A549 (cell line): ENCODE measurements around the gene POP4. TPM values are rescaled to one million over a fixed set of nuclear protein-coding genes. Genes with fewer than 3 reads are reported as not detected.

Experiments
- ATAC-seq, 2 experiments: fragments of 200-7000 bp in 1 of 2; fragments of >200 bp in 1 of 2; cut with Nextera tagmentation in 1 of 2; cut with Tn5 transposase in 1 of 2; 3 replicates each; pipeline versions ENCODE4 v1.8.0 to v1.9.1; 2018 to 2020; ENCODE audit warnings: mild to moderate bottlenecking in 1 of 2, moderate library complexity in 1 of 2
- CTCF ChIA-PET: fragments of 300-600 bp; sonication (Branson Sonifier 250); formaldehyde crosslinking; extraction: SDS; loops from one replicate; lab custom pipeline; 2021; ENCODE audit warnings: antibody characterized with exemption, inconsistent platforms; lab: Yijun Ruan, JAX
- POLR2A ChIA-PET: fragments of 350-600 bp; formaldehyde crosslinking; extraction: SDS; loops from one replicate; lab custom pipeline; 2021; ENCODE audit warnings: antibody characterized with exemption, inconsistent platforms; lab: Yijun Ruan, JAX
- DNase-seq, 2 experiments: peaks; one replicate each; pipeline versions ENCODE4 v3.0.0 to v3.0.0-alpha.2; 2011 to 2016; ENCODE audit warnings: low read depth in 1 of 2, low spot score in 1 of 2
- FAIRE-seq: peaks from 2 replicates; lab custom pipeline; 2011; peaks lifted over from hg19 to GRCh38; lab: Jason Lieb, UNC
- H3K27ac ChIP-seq, 2 experiments: fragments of >200 bp; sonication (Bioruptor Twin); formaldehyde crosslinking; 3 replicates each; pipeline ENCODE4 v1.5.1; 2016 to 2017
- H3K4me1 ChIP-seq: fragments of >200 bp; sonication (Bioruptor Twin); formaldehyde crosslinking; 3 replicates; pipeline ENCODE4 v1.6.1; 2016
- H3K4me2 ChIP-seq: fragments of >200 bp; sonication (Bioruptor Twin); formaldehyde crosslinking; 3 replicates; pipeline ENCODE4 v1.6.1; 2016
- H3K4me3 ChIP-seq: fragments of >200 bp; sonication (Bioruptor Twin); formaldehyde crosslinking; 3 replicates; pipeline ENCODE4 v1.5.1; 2016
- H3K9me3 ChIP-seq: fragments of >200 bp; sonication (Bioruptor Twin); formaldehyde crosslinking; 3 replicates; pipeline ENCODE4 v1.6.1; 2016
- ATOH8 ChIP-seq: fragments of 250-450 bp; sonication (Bioruptor Pico); IDR thresholded peaks from 2 replicates; pipeline ENCODE4 v1.5.0; 2020; ENCODE audit warnings: low read depth, mild to moderate bottlenecking, moderate library complexity
- CBX8 ChIP-seq: fragments of 200-600 bp; sonication (generic); IDR thresholded peaks from 2 replicates; pipeline ENCODE4 v1.6.1; 2016
- CEBPB ChIP-seq, 2 experiments: fragments of >200 bp in 1 of 2; sonication (Bioruptor Twin) in 1 of 2; formaldehyde crosslinking in 1 of 2; IDR thresholded peaks; 2 replicates each; pipeline ENCODE4 v1.6.1; 2012 to 2016
- CHD2 ChIP-seq: fragments of 150-350 bp; IDR thresholded peaks from 2 replicates; pipeline ENCODE4 v1.6.1; 2014; ENCODE audit warnings: low read length; ENCODE audit not compliant: partially characterized antibody
- CHD4 ChIP-seq: fragments of 200-600 bp; sonication (generic); IDR thresholded peaks from 2 replicates; pipeline ENCODE4 v1.6.1; 2016; ENCODE audit warnings: antibody characterized with exemption, mild to moderate bottlenecking, borderline replicate concordance
- CTCF ChIP-seq: fragments of >200 bp; sonication (Bioruptor Twin); formaldehyde crosslinking; IDR thresholded peaks from 3 replicates; pipeline ENCODE4 v1.5.1; 2016
- EP300 ChIP-seq, 2 experiments: fragments of >200 bp; sonication (Bioruptor Twin); formaldehyde crosslinking; IDR thresholded peaks; 2 replicates in 1 of 2; 3 replicates in 1 of 2; pipeline ENCODE4 v1.6.1; 2016 to 2017
- FOSB ChIP-seq: fragments of 250-450 bp; sonication (Bioruptor Pico); IDR thresholded peaks from 2 replicates; pipeline ENCODE4 v1.5.0; 2020; ENCODE audit warnings: mild to moderate bottlenecking, moderate library complexity
- HEYL ChIP-seq: fragments of 250-450 bp; sonication (Bioruptor Pico); IDR thresholded peaks from 2 replicates; pipeline ENCODE4 v1.8.0; 2021; ENCODE audit warnings: mild to moderate bottlenecking, moderate library complexity
- HOXA7 ChIP-seq: fragments of 250-450 bp; sonication (Bioruptor Pico); IDR thresholded peaks from 2 replicates; pipeline ENCODE4 v1.5.0; 2020; ENCODE audit warnings: mild to moderate bottlenecking, moderate library complexity
- JUN ChIP-seq, 2 experiments: fragments of >200 bp; sonication (Bioruptor Twin); formaldehyde crosslinking; IDR thresholded peaks; 2 replicates in 1 of 2; 3 replicates in 1 of 2; pipeline ENCODE4 v1.6.1; 2016 to 2017
- JUNB ChIP-seq: fragments of >200 bp; sonication (Bioruptor Twin); formaldehyde crosslinking; IDR thresholded peaks from 2 replicates; pipeline ENCODE4 v1.6.1; 2016
- KDM5A ChIP-seq: fragments of 200-600 bp; sonication (generic); IDR thresholded peaks from 2 replicates; pipeline ENCODE4 v1.6.1; 2016; ENCODE audit warnings: antibody characterized with exemption, mild to moderate bottlenecking
- MAZ ChIP-seq: fragments of 150-350 bp; IDR thresholded peaks from 2 replicates; pipeline ENCODE4 v1.6.1; 2014; ENCODE audit warnings: antibody characterized with exemption, low read depth, low read length, borderline replicate concordance
- NR3C1 ChIP-seq: fragments of >200 bp; sonication (Bioruptor Twin); formaldehyde crosslinking; IDR thresholded peaks from 3 replicates; pipeline ENCODE4 v1.6.1; 2017
- PHF8 ChIP-seq: fragments of 200-600 bp; sonication (generic); IDR thresholded peaks from 2 replicates; pipeline ENCODE4 v1.6.1; 2016; ENCODE audit warnings: low read depth, mild to moderate bottlenecking, antibody characterized with exemption, moderate library complexity, borderline replicate concordance
- POLR2A ChIP-seq: IDR thresholded peaks from 2 replicates; pipeline ENCODE4 v1.6.1; 2012; ENCODE audit warnings: mild to moderate bottlenecking, low read length
- POLR2AphosphoS2 ChIP-seq: conservative IDR thresholded peaks from 2 replicates; pipeline ENCODE4 v1.6.1; 2012; ENCODE audit warnings: low read length, improper control_type of control experiment, inconsistent platforms
- RARB ChIP-seq: fragments of 250-450 bp; sonication (Bioruptor Pico); IDR thresholded peaks from 2 replicates; pipeline ENCODE4 v1.8.0; 2021; ENCODE audit warnings: mild to moderate bottlenecking, moderate library complexity
- RCOR1 ChIP-seq: fragments of 150-350 bp; IDR thresholded peaks from 2 replicates; pipeline ENCODE4 v1.6.1; 2014; ENCODE audit warnings: antibody characterized with exemption, low read length, low read depth
- TP53 ChIP-seq: fragments of 250-450 bp; sonication (Bioruptor Pico); IDR thresholded peaks from 2 replicates; pipeline ENCODE4 v1.5.0; 2021; ENCODE audit warnings: mild to moderate bottlenecking, moderate library complexity
- ZC3H11A ChIP-seq: fragments of 450-650 bp; IDR thresholded peaks from 2 replicates; pipeline ENCODE4 v1.6.1; 2014; ENCODE audit warnings: antibody characterized with exemption, mild to moderate bottlenecking
- ZSCAN20 ChIP-seq: fragments of 250-450 bp; sonication (Bioruptor Pico); IDR thresholded peaks from 2 replicates; pipeline ENCODE4 v1.8.0; 2022; ENCODE audit warnings: mild to moderate bottlenecking, moderate library complexity
- WGBS: methylation state at CpG from one replicate; pipeline ENCODE4 v1.1.6; 2017; ENCODE audit errors: missing lambda C conversion rate; 5-methylcytosine and 5-hydroxymethylcytosine counted together
- polyA plus RNA-seq, 4 experiments: library from polyadenylated mRNA; depleted of rRNA in 3 of 4; stranded (reverse); fragments of >200 nt; fragmentation: RNase III in 1 of 4; extraction: RNeasy Plus Mini Kit Qiagen cat#74134 plus additional on column Dnase treatment in 1 of 4; gene quantifications; 2 replicates in 3 of 4; 3 replicates in 1 of 4; pipeline ENCODE4 v1.2.3, GENCODE V29; 2011 to 2017
- TF ChIP-seq, protein P1 (sequence below): fragments of 200-600 bp; sonication (generic); IDR thresholded peaks from 2 replicates; pipeline ENCODE4 v1.6.1; 2016; ENCODE audit warnings: antibody characterized with exemption, mild to moderate bottlenecking, moderate library complexity
- TF ChIP-seq, protein P2 (sequence below): fragments of >200 bp; sonication (Bioruptor Twin); formaldehyde crosslinking; IDR thresholded peaks from 2 replicates; pipeline ENCODE4 v1.6.1; 2016

POP4 gene
- polyA plus RNA-seq, 2 of the 4 experiments (the other 2 are of a cell fraction) = 202 to 208 TPM

DNA sequence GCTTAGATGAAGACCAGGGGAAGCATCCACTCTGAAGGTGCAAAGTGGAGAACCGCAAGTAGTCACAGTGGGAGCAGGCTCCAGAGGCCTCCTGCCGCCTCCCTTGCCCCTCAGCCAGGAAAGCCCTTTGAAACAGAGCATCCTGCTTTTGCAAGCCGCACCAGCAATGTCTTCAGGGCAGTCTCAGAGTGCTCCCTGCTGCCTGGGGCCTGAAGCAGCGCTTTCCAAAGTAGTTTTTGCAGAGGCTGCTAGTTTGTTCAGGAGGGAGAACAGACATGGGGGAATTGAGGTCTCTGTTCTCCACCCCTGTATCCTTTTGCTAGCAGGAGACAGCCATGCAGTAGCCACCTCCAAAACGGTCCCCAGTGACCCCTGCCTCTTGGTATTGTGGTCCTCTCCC lies 15.8 kb upstream of the POP4 start:
- WGBS = 10% methylated on average over 5 of the region's 5 CpGs
- no peak overlapping the region for H3K4me3 ChIP-seq
- no peak overlapping the region for H3K27ac ChIP-seq
- peaks cover 9% of the 10 kb centered on the region; the same call in 1 of the 3 replicates for H3K9me3 ChIP-seq
- H3K4me1 ChIP-seq = no peaks in the 10 kb centered on the region
- FAIRE-seq (no peak), DNase-seq (no peak), ATAC-seq (no peak; a peak in 2 of 6 replicates)
- TF ChIP-seq PHF8 (no peak), RARB (CRISPR knock-in tag) (no peak), ATOH8 (CRISPR knock-in tag) (no peak), NR3C1 (no peak), HOXA7 (no peak), RCOR1 (no peak), KDM5A (no peak), CBX8 (no peak), POLR2A (no peak), HEYL (CRISPR knock-in tag) (no peak), ZC3H11A (no peak), CHD4 (no peak), FOSB (CRISPR knock-in tag) (no peak), CTCF (no peak), TP53 (CRISPR knock-in tag) (no peak)
- no peak overlapping the region for H3K4me2 ChIP-seq
- ChIA-PET POLR2A (no interaction called here), CTCF (interaction anchor here (0.5 to 12.4 kb wide), 5 partner anchors 8 to 1375 kb away, joined by 3 to 141 read pairs (median 4); partner anchors contain the start of gene POP4)

DNA sequence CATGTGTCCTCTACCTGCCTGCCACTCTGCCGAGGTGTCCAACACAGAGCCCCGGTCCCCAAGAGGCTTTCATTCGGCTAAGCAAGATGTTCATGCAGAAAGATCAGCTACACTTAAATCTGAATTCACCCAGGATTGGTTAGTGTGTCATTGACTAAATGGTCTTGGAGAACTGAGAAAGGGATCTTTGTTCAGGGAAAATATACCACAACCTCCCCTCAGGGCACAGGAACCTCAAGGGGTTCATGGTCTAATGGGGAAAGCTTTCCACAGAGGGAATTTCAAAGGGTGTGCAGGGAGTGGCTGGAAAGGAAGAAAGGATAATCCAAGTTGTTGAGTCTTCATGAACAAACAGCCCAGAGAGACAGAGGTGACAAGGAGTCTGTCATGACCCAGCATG lies 14.4 kb upstream of the POP4 start:
- CTCF ChIA-PET = interaction anchor here (1.2 to 12.4 kb wide), 5 partner anchors 8 to 64 kb away, joined by 3 to 141 read pairs (median 6); partner anchors contain the start of gene POP4
- H3K27ac ChIP-seq = no peak overlapping the region
- H3K4me1 ChIP-seq = no peaks in the 10 kb centered on the region
- FAIRE-seq (peak; percentile 72), ATAC-seq (no peak), DNase-seq (no peak)
- POLR2A ChIA-PET = interaction anchor here (1.7 kb wide), 1 partner anchor 14 kb away, joined by 6 read pairs; the partner anchor contains the start of gene POP4
- no peak overlapping the region for H3K4me3 ChIP-seq
- TF ChIP-seq ATOH8 (CRISPR knock-in tag) (no peak), ZSCAN20 (CRISPR knock-in tag) (no peak), POLR2AphosphoS2 (no peak), CHD2 (no peak), EP300 (IDR thresholded peaks at IDR 0.05) (no peak), JUNB (no peak), HEYL (CRISPR knock-in tag) (no peak), CEBPB (IDR thresholded peaks at IDR 0.05) (no peak), MAZ (no peak), JUN (IDR thresholded peaks at IDR 0.05) (no peak)
- TF ChIP-seq, protein P1, sequence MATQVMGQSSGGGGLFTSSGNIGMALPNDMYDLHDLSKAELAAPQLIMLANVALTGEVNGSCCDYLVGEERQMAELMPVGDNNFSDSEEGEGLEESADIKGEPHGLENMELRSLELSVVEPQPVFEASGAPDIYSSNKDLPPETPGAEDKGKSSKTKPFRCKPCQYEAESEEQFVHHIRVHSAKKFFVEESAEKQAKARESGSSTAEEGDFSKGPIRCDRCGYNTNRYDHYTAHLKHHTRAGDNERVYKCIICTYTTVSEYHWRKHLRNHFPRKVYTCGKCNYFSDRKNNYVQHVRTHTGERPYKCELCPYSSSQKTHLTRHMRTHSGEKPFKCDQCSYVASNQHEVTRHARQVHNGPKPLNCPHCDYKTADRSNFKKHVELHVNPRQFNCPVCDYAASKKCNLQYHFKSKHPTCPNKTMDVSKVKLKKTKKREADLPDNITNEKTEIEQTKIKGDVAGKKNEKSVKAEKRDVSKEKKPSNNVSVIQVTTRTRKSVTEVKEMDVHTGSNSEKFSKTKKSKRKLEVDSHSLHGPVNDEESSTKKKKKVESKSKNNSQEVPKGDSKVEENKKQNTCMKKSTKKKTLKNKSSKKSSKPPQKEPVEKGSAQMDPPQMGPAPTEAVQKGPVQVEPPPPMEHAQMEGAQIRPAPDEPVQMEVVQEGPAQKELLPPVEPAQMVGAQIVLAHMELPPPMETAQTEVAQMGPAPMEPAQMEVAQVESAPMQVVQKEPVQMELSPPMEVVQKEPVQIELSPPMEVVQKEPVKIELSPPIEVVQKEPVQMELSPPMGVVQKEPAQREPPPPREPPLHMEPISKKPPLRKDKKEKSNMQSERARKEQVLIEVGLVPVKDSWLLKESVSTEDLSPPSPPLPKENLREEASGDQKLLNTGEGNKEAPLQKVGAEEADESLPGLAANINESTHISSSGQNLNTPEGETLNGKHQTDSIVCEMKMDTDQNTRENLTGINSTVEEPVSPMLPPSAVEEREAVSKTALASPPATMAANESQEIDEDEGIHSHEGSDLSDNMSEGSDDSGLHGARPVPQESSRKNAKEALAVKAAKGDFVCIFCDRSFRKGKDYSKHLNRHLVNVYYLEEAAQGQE = no peak
- TF ChIP-seq, protein P2, sequence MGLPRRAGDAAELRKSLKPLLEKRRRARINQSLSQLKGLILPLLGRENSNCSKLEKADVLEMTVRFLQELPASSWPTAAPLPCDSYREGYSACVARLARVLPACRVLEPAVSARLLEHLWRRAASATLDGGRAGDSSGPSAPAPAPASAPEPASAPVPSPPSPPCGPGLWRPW = no peak
- 15% methylated on average over 3 of the region's 3 CpGs for WGBS
- peaks cover 9% of the 10 kb centered on the region; the same call in 1 of the 3 replicates for H3K9me3 ChIP-seq
- H3K4me2 ChIP-seq = no peak overlapping the region
